ENCODE data around the gene LIPC. TPM values are rescaled to one million over a fixed set of nuclear protein-coding genes. Genes with fewer than 3 reads are reported as not detected.

LIPC gene
- total and polyA plus RNA-seq, 2 experiments from 2014 or later = not detected

DNA sequence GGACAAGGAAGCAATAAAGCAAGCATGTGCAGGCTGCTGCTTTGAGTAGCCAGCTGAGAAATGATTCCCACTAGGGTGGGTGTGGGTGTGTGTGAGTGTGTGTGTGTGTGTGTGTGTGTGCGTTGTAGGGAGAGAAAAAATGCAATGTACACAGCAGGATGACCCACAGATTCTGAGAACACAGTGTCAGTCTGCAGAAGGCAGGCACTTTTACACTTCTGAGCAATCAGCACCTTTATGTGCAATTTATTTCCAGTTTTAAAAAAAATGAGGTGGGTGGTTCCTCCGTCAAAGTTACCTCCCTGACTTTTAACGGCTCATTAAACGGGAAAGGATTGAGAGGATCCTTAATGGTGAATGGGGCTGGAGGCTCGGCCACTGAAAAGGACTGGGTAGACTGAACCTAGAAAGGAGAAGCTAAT lies 38.5 kb upstream of the LIPC start (continued):
- TF ChIP-seq, protein P1, sequence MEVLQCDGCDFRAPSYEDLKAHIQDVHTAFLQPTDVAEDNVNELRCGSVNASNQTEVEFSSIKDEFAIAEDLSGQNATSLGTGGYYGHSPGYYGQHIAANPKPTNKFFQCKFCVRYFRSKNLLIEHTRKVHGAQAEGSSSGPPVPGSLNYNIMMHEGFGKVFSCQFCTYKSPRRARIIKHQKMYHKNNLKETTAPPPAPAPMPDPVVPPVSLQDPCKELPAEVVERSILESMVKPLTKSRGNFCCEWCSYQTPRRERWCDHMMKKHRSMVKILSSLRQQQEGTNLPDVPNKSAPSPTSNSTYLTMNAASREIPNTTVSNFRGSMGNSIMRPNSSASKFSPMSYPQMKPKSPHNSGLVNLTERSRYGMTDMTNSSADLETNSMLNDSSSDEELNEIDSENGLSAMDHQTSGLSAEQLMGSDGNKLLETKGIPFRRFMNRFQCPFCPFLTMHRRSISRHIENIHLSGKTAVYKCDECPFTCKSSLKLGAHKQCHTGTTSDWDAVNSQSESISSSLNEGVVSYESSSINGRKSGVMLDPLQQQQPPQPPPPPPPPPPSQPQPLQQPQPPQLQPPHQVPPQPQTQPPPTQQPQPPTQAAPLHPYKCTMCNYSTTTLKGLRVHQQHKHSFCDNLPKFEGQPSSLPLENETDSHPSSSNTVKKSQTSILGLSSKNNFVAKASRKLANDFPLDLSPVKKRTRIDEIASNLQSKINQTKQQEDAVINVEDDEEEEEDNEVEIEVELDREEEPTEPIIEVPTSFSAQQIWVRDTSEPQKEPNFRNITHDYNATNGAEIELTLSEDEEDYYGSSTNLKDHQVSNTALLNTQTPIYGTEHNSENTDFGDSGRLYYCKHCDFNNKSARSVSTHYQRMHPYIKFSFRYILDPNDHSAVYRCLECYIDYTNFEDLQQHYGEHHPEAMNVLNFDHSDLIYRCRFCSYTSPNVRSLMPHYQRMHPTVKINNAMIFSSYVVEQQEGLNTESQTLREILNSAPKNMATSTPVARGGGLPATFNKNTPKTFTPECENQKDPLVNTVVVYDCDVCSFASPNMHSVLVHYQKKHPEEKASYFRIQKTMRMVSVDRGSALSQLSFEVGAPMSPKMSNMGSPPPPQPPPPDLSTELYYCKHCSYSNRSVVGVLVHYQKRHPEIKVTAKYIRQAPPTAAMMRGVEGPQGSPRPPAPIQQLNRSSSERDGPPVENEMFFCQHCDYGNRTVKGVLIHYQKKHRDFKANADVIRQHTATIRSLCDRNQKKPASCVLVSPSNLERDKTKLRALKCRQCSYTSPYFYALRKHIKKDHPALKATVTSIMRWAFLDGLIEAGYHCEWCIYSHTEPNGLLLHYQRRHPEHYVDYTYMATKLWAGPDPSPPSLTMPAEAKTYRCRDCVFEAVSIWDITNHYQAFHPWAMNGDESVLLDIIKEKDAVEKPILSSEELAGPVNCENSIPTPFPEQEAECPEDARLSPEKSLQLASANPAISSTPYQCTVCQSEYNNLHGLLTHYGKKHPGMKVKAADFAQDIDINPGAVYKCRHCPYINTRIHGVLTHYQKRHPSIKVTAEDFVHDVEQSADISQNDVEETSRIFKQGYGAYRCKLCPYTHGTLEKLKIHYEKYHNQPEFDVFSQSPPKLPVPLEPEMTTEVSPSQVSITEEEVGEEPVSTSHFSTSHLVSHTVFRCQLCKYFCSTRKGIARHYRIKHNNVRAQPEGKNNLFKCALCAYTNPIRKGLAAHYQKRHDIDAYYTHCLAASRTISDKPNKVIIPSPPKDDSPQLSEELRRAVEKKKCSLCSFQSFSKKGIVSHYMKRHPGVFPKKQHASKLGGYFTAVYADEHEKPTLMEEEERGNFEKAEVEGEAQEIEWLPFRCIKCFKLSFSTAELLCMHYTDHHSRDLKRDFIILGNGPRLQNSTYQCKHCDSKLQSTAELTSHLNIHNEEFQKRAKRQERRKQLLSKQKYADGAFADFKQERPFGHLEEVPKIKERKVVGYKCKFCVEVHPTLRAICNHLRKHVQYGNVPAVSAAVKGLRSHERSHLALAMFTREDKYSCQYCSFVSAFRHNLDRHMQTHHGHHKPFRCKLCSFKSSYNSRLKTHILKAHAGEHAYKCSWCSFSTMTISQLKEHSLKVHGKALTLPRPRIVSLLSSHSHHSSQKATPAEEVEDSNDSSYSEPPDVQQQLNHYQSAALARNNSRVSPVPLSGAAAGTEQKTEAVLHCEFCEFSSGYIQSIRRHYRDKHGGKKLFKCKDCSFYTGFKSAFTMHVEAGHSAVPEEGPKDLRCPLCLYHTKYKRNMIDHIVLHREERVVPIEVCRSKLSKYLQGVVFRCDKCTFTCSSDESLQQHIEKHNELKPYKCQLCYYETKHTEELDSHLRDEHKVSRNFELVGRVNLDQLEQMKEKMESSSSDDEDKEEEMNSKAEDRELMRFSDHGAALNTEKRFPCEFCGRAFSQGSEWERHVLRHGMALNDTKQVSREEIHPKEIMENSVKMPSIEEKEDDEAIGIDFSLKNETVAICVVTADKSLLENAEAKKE (CRISPR knock-in tag; IDR thresholded peaks at IDR 0.05) = no peak

DNA sequence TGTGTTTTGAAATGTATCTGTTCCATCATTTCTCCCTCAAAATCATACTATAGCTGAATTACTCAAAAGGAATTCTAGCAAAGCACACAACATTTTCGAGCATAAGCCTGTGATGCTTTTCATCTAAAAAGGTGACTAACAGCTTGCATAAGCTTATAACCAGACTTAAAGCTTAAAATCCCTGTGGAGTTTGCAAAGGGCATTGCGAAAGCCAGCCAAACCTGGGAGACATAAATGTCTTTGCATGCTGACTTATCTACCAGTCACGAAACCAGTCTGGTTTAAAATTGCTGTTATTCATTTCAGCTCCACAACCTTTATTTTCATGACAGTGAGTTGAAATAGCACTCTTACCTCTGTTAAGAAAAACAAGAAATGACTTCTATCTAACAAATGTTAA lies 35.6 kb upstream of the LIPC start:
- peaks cover 14% of the 10 kb centered on the region; the same call in 2 of the 3 replicates for H3K4me1 Mint-ChIP-seq
- H3K36me3 Mint-ChIP-seq (ENCODE audit: low read depth) = no peaks in the 10 kb centered on the region
- no peaks in the 10 kb centered on the region for H3K27me3 ChIP-seq (ENCODE audit: insufficient read depth)
- H2AFZ ChIP-seq = no peak overlapping the region
- no peaks in the 10 kb centered on the region for H3K9me2 ChIP-seq (ENCODE audit: insufficient read depth)
- H3K9me3 Mint-ChIP-seq = no peaks in the 10 kb centered on the region
- no peaks in the 10 kb centered on the region for H3F3A ChIP-seq (replicated peaks; ENCODE audit: low read depth)
- H3K4me3 Mint-ChIP-seq = no peak overlapping the region
- no peaks in the 10 kb centered on the region for H4K20me1 ChIP-seq (replicated peaks; ENCODE audit: insufficient read depth)
- no peak overlapping the region for H3K27ac Mint-ChIP-seq
- H3K79me2 ChIP-seq (replicated peaks; ENCODE audit: insufficient read depth) = no peaks in the 10 kb centered on the region
- H3K27ac ChIP-seq (ENCODE audit: low read depth) = no peak overlapping the region
- 0 out of 2 replicates have a peak, but pooled peaks cover 4% of the 10 kb centered on the region for H3K4me1 ChIP-seq (ENCODE audit: insufficient read depth)
- no peaks in the 10 kb centered on the region for H3K36me3 ChIP-seq (ENCODE audit: insufficient read depth)
- DNase-seq (ENCODE audit: low spot score) = no peak
- no peak overlapping the region for H3K4me3 ChIP-seq
- no peak for ATAC-seq
- H3K4me2 ChIP-seq = no peak overlapping the region
- peaks cover 7% of the 10 kb centered on the region for H3K27me3 Mint-ChIP-seq (ENCODE audit: insufficient read depth, low read depth, poor library complexity)
- TF ChIP-seq NANOG (IDR thresholded peaks at IDR 0.05; ENCODE audit: borderline replicate concordance) = no peak
- TF ChIP-seq, protein P2, sequence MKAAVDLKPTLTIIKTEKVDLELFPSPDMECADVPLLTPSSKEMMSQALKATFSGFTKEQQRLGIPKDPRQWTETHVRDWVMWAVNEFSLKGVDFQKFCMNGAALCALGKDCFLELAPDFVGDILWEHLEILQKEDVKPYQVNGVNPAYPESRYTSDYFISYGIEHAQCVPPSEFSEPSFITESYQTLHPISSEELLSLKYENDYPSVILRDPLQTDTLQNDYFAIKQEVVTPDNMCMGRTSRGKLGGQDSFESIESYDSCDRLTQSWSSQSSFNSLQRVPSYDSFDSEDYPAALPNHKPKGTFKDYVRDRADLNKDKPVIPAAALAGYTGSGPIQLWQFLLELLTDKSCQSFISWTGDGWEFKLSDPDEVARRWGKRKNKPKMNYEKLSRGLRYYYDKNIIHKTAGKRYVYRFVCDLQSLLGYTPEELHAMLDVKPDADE (IDR thresholded peaks at IDR 0.05) = no peak
- no peak for TF ChIP-seq ZNF114 (CRISPR knock-in tag; IDR thresholded peaks at IDR 0.05)
- TF ChIP-seq, protein P1 (CRISPR knock-in tag; IDR thresholded peaks at IDR 0.05) = no peak
